Mucosa of gallbladder (tissue), 1 donor: ENCODE measurements around the gene SLC39A10. TPM values are rescaled to one million over a fixed set of nuclear protein-coding genes. Genes with fewer than 3 reads are reported as not detected.
"Not testable (repeated sequence)": the region's sequence is repeated elsewhere in the genome, so short reads cannot be mapped to it uniquely, and the experiment has no call there.

ENCODE experiments used
- DNase-seq: peaks from one replicate; pipeline ENCODE4 v3.0.0-alpha.2; 2020; ENCODE audit warnings: low spot score
- total RNA-seq: library from RNA; stranded (reverse); gene quantifications from one replicate; pipeline ENCODE4 v1.2.1, GENCODE V29; 2021
- donor health status: DM: no; HTN: no; CAD: no.

SLC39A10 gene
- total RNA-seq, 1 donor from 2014 or later, result 28.3 TPM

DNA sequence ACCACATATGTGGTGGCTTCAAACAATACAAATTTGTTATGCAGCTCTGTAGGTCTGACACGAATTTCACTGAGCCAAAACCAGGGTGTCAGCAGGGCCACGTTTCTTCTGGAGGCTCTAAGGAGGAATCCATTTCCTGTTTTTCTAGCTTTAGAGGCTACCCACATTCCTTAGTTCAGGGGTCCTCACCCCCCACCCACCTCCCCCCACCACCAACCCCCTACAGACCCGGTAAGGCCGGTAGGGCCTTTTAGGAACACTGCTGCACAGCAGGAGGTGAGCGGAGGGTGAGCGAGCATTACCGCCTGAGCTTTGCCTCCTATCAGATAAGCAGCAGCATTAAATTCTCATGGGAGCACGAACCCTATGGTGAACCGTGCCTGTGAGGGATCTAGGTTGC is 10.6 kb upstream of the SLC39A10 start:
- no peak for DNase-seq

DNA sequence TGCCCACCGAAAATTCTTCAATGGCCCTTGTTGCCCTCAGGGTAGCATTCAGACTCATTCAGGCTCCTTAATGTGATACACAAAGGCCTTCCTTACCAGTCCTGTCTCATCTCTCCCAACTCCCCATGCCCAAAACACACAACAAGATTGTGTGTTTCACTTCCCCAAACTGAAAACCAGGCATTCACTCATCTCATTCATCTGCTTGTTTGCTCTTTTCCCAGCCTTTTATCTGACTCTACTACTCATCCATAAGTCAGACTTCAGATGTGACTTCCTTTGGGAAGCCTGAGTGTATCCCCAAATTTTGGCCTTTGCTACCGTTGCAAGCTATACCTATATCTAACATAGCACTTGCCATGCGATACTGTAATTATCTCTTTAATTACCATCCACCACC is 9.7 kb upstream of the SLC39A10 start:
- no peak for DNase-seq

DNA sequence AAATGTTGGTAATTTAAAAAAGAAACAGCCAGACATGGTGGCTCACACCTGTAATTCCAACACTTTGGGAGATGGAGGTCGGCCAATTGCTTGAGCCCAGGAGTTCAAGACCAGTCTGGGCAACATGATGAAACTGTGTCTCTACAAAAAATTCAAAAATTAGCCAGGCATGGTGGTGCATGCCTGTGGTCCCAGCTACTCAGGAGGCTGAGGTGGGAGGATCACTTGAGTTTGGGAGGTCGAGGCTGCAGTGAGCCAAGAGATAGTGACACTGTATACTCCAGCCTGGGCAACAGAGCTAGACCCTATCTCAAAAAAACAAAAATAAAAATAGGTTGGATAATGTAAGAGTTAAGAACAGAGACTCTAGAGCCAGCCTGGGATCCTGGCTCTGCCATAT is 8.7 kb upstream of the SLC39A10 start:
- DNase-seq, result not testable (repeated sequence)

GRCh38 chr2:195648787-195649186 is 8.2 kb upstream of the SLC39A10 start:
- no peak for DNase-seq

- no peak for DNase-seq
Measured at GRCh38 chr2:195649629-195650190, 7.3 kb upstream of the SLC39A10 start.

GRCh38 chr2:195651046-195651445 is 6.0 kb upstream of the SLC39A10 start:
- DNase-seq, result no peak

- DNase-seq, result no peak
Measured at GRCh38 chr2:195652911-195653310, 4.1 kb upstream of the SLC39A10 start.

GRCh38 chr2:195656161-195656858 is 716 bp upstream of the SLC39A10 start:
- DNase-seq, result peak; percentile 21

- DNase-seq, result peak; percentile 77
Measured at GRCh38 chr2:195657634-195658540, 861 bp downstream of the SLC39A10 start.

DNA sequence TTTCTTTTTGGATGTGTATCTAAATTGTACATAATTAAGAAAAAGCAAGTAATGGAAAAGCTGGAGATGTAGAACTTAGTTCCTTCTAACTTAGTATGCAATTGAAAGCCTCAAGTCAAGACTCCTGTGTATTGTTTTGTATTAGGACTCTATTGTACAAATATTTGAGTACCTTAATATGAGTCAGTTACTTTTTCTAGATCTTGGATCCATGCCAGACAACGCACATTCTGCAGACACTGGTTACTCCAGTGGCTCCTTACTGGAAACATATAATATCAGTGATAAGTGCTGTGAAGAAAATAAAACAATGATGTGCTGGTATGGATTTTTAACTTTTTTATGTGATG is 1.5 kb downstream of the SLC39A10 start:
- no peak for DNase-seq

DNA sequence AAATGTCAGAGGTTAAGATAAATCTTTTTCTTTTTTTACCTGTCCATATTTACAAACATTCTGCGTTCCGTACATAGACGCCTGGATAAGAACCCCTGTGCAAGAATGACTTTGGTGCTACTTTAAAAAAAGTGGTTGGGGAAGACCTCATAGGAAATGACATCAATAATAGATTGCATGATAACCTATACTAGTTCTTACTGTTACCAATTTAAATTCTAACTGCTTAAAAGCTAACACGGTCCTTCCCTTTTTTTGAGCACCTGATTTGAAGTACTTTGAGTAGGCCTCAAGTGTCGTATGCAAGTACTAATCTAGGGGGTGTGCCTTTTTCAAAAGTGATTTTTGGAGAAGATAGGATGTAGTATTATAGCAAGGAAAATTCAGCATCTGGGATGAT is 2.1 kb downstream of the SLC39A10 start:
- no peak for DNase-seq

- DNase-seq, result peak; percentile 82
Measured at GRCh38 chr2:195659982-195660890, 3.2 kb downstream of the SLC39A10 start.

DNA sequence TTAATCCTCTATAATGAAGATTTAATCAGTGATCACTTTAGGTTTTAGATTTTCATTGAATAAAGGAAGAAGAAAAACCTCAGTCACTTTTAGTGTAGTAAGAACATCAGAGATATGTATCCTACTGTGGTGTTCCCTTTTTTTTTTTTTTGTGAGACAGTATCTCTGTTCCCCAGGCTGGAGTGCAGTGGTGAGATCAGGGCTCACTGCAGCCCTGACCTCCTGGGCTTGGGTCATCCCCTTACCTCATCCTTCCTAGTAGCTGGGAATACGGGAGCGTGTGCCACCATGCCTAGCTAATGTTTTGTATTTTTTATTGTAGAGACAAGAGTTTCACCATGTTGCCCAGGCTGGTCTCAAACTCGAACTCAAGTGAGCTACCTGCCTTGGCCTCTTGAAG is 5.1 kb downstream of the SLC39A10 start:
- no peak for DNase-seq

DNA sequence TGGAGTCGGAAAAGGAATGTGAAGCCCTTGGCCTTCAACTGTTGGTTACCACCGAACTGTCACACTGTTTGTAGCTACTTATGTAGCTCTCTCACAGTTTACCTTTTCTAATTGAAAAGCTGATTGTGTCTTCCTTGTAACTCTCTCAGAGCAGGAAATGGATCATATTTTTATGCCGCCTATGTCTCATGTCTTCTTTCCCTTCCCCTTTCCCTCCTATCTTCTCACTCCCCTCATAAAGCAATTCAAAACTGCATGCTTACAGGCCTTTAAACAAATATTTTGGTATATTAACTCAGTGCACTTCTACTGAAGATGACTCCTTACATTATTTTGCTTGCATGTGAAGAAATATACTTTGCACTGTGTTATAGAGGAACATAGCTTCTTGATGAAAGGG is 6.0 kb downstream of the SLC39A10 start:
- DNase-seq, result no peak

- DNase-seq, result no peak
Measured at GRCh38 chr2:195664528-195664927, 7.5 kb downstream of the SLC39A10 start.

GRCh38 chr2:195665153-195665552 is 8.1 kb downstream of the SLC39A10 start:
- not testable (repeated sequence) for DNase-seq

DNA sequence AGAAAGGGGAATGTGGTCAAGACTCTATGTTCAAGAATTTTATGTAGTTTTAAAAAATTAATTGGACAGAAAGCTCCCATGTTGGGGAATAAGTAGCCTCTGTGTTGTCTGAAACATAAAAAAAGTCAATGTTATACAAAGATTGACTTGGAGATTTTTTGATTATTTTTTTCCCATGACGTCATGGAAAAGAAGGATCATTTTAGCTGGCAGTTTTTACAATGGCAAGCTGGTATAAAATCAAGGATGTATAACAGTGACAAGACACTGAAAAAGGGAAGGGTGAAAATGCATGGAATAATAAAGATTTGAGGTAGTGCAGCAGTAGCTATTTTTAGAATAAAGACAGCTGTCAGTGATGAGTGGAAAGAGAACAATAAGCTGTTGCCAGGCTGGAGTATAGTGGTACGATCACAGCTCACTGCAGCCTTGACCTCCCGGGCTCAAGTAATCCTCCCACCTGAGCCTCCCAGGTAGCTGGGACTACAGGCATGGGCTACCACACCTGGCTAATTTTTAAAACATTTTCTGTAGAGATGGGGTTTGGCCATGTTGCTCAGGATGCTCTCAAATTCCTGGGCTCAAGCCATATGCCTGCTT is 9.2 kb downstream of the SLC39A10 start:
- no peak for DNase-seq

- DNase-seq, result no peak
Measured at GRCh38 chr2:195667974-195668373, 10.9 kb downstream of the SLC39A10 start.

DNA sequence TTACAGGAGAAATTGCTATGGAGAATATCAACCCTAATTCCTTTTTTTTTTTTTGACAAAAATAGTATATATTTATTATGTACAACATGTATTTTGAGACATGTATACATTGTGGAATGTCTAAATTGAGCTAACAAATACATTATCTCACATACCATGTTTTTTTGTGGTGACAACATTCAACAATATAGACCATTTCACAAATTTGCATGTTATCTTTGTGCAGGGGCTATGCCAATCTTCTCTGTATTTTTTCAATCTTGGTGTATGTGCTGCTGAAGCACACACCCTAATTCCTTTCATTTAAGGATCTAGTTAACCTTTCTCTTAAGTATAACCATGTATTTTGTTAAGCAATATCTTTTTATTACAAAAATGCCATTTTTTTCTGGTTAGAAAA is 13.2 kb downstream of the SLC39A10 start:
- no peak for DNase-seq

DNA sequence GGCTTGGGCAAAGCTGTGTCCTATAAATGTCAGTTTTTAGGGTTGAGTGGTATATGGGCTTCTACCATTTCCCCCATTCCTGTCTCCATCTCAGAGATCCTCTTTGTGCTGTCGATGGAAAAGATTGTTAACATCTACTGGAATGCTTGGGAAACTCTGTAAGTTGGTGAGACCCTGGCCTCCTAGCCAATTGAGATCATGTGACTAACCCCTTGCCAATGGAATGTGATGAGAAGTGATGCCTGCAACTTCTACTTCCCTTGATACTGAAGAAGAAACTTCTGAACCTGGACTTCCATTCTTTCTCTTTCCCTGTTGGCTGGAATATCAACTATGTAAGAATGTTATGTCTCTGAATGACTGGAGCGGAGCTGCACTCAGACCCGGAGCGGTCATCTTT is 14.5 kb downstream of the SLC39A10 start:
- no peak for DNase-seq

DNA sequence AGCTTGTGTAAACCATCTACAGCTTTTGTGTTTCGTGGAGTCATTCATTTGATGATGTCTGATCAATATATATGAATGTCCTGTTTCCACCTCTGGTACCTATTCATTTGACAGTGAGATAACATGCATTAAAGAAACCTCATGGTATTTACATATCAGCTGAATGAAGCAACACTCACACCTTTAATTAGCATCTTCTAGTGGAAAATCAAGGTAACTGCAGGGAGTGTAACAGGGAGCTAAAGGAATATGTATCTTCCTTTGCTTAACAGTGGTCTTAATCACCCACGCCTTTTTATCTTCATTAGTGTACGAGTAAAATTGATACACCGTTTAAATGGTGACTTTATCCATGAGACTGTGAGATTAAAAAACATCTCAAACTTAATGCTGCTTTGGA is 15.6 kb downstream of the SLC39A10 start:
- no peak for DNase-seq
